ENCODE measurements around the gene DDX52.

DNA sequence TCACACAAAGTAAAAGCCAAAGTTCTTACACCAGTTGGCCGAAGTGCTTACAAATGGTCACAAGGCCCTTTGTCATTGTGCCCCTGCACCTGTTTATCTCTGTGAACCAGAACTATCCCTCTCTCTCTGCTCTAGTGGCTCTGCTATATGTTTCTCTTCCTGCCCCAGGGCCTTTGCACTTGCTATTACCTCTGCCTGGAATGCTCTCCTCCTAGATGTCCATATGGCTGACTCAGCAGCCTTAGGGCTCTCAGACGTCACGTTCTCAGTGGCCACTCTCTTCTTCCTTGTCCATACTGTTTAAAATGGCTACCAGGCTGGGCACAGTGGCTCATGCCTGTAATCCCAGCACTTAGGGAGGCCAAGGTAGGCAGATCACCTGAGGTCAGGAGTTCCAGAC, 38.8 kb upstream of the DDX52 start:
- TF ChIP-seq POLR2A (IDR thresholded peaks at IDR 0.05; ENCODE audit: low read depth) (no peak), CTCF (IDR thresholded peaks at IDR 0.05) (no peak)

All from esophagus muscularis mucosa (tissue), 3 donors.